Measurements from ENCODE around the gene SLC13A5. TPM values are rescaled to one million over a fixed set of nuclear protein-coding genes. Genes with fewer than 3 reads are reported as not detected.

SLC13A5 gene
- total RNA-seq, 1 experiment from 2014 or later: 0.92 TPM

DNA sequence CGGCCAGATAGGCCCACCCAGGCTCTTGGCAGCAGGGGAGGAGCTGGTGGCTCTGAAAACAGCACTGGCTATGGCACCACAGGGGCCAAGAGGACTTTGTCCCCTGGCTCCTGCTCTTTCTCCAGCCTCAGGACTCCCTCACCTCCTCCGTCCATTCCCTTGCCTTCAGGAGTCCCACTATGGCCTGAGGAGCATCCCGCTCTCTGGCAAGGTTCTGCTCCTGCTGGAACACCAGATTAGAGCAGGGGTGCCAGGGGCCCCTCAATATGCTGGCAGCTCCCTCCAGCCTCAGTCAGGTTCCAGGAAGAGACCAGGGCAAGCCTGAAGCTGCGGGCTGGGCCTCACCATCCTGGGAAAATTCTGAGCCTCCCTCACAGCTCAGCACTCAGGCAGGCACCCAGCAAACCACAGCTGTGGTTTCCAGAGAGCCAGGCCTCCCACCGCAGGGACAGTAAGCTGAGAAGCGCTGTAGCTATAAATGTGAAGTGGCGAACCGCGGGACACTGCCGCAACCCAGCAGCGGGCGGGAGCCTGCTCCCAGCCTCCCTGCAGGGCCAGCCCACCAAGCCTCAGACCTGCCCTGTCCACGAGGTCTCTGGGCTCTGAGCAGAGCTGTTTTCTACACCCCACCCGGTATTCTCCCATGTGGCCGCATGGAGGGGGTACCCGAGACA lies 35.9 kb downstream of the SLC13A5 start:
- Histone ChIP-seq H4K20me1 (ENCODE audit: insufficient read depth) (no peaks in the 10 kb centered on the region), H3K27ac (no peak overlapping the region), H3K27me3 (ENCODE audit: insufficient read depth, low read depth) (no peaks in the 10 kb centered on the region), H3K79me2 (ENCODE audit: low read depth) (no peaks in the 10 kb centered on the region), H3K4me3 (no peak overlapping the region), H3F3A (ENCODE audit: insufficient read depth, low read depth) (no peaks in the 10 kb centered on the region), H3K4me1 (replicated peaks; ENCODE audit: insufficient read depth) (no peaks in the 10 kb centered on the region), H3K36me3 (ENCODE audit: low read depth) (no peaks in the 10 kb centered on the region), H2AFZ (no peak overlapping the region), H3K4me2 (no peak overlapping the region), H3K9me2 (ENCODE audit: insufficient read depth) (no peaks in the 10 kb centered on the region), H3K9me3 (ENCODE audit: insufficient read depth, low read depth) (no peaks in the 10 kb centered on the region)
- intact Hi-C loops (cut with micrococcal nuclease; ENCODE audit: unreplicated experiment): no loop called here
- DNase-seq: no peak
- BruUV-seq (replicated peaks): no TSS peak
- CTCF ChIA-PET: no interaction called here
- no peak for TF ChIP-seq EZH2 (IDR thresholded peaks at IDR 0.05; ENCODE audit: low read depth)
- TF ChIP-seq, protein P1, sequence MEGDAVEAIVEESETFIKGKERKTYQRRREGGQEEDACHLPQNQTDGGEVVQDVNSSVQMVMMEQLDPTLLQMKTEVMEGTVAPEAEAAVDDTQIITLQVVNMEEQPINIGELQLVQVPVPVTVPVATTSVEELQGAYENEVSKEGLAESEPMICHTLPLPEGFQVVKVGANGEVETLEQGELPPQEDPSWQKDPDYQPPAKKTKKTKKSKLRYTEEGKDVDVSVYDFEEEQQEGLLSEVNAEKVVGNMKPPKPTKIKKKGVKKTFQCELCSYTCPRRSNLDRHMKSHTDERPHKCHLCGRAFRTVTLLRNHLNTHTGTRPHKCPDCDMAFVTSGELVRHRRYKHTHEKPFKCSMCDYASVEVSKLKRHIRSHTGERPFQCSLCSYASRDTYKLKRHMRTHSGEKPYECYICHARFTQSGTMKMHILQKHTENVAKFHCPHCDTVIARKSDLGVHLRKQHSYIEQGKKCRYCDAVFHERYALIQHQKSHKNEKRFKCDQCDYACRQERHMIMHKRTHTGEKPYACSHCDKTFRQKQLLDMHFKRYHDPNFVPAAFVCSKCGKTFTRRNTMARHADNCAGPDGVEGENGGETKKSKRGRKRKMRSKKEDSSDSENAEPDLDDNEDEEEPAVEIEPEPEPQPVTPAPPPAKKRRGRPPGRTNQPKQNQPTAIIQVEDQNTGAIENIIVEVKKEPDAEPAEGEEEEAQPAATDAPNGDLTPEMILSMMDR (conservative IDR thresholded peaks at IDR 0.05): no peak
- POLR2A ChIA-PET (ENCODE audit: unreplicated experiment): no interaction called here

GRCh38 chr17:6676802-6677157 lies 36.4 kb downstream of the SLC13A5 start:
- Histone ChIP-seq H2AFZ (no peak overlapping the region), H3K9me3 (ENCODE audit: insufficient read depth, low read depth) (no peaks in the 10 kb centered on the region)

GRCh38 chr17:6675201-6675825 lies 37.9 kb downstream of the SLC13A5 start:
- CTCF ChIA-PET: no interaction called here

More at GRCh38 chr17:6676802-6677157, 36.4 kb downstream of the SLC13A5 start:
- Histone ChIP-seq H3K4me3 (no peak overlapping the region), H3K27ac (no peak overlapping the region), H3K79me2 (ENCODE audit: low read depth) (no peaks in the 10 kb centered on the region), H3K36me3 (ENCODE audit: low read depth) (no peaks in the 10 kb centered on the region), H3K27me3 (ENCODE audit: insufficient read depth, low read depth) (no peaks in the 10 kb centered on the region), H4K20me1 (ENCODE audit: insufficient read depth) (no peaks in the 10 kb centered on the region), H3K4me1 (replicated peaks; ENCODE audit: insufficient read depth) (peaks cover under 1% of the 10 kb centered on the region), H3K9me2 (ENCODE audit: insufficient read depth) (no peaks in the 10 kb centered on the region), H3K4me2 (no peak overlapping the region), H3F3A (ENCODE audit: insufficient read depth, low read depth) (no peaks in the 10 kb centered on the region)
- DNase-seq: no peak
- intact Hi-C loops (cut with micrococcal nuclease; ENCODE audit: unreplicated experiment): no loop called here
- ChIA-PET POLR2A (ENCODE audit: unreplicated experiment) (interaction anchor here (0.6 kb wide), 1 partner anchor 26 kb away, joined by 8 read pairs; the partner anchor contains the start of gene MED31), CTCF (no interaction called here)
- no peak for TF ChIP-seq EZH2 (IDR thresholded peaks at IDR 0.05; ENCODE audit: low read depth)
- TF ChIP-seq, protein P1 (conservative IDR thresholded peaks at IDR 0.05): no peak
- BruUV-seq (replicated peaks): no TSS peak

More at GRCh38 chr17:6675201-6675825, 37.9 kb downstream of the SLC13A5 start:
- DNase-seq: no peak
- no peak overlapping the region for H3K4me3 ChIP-seq
- no peaks in the 10 kb centered on the region for H3K79me2 ChIP-seq (ENCODE audit: low read depth)
- no peaks in the 10 kb centered on the region for H3K36me3 ChIP-seq (ENCODE audit: low read depth)
- H4K20me1 ChIP-seq (ENCODE audit: insufficient read depth): no peaks in the 10 kb centered on the region
- BruUV-seq (replicated peaks): no TSS peak
- intact Hi-C loops (cut with micrococcal nuclease; ENCODE audit: unreplicated experiment): no loop called here
- peaks cover 15% of the 10 kb centered on the region for H3K4me1 ChIP-seq (replicated peaks; ENCODE audit: insufficient read depth)
- no peak overlapping the region for H3K4me2 ChIP-seq
- POLR2A ChIA-PET (ENCODE audit: unreplicated experiment): no interaction called here
- H3K9me3 ChIP-seq (ENCODE audit: insufficient read depth, low read depth): no peaks in the 10 kb centered on the region
- H3K27me3 ChIP-seq (ENCODE audit: insufficient read depth, low read depth): no peaks in the 10 kb centered on the region
- peaks cover 14% of the 10 kb centered on the region for H3F3A ChIP-seq (ENCODE audit: insufficient read depth, low read depth)
- H3K27ac ChIP-seq: no peak overlapping the region
- no peak for TF ChIP-seq EZH2 (IDR thresholded peaks at IDR 0.05; ENCODE audit: low read depth)
- TF ChIP-seq, protein P1 (conservative IDR thresholded peaks at IDR 0.05): no peak
- no peaks in the 10 kb centered on the region for H3K9me2 ChIP-seq (ENCODE audit: insufficient read depth)
- H2AFZ ChIP-seq: no peak overlapping the region
